ENCODE results near the gene ADGRD1. TPM values are rescaled to one million over a fixed set of nuclear protein-coding genes. Genes with fewer than 3 reads are reported as not detected.

The ADGRD1 gene
- polyA plus RNA-seq, 6 donors from 2014 or later, result 0.26 to 6.6 (median 1.9) TPM

Other genes with a start within 250 kb of the ADGRD1 start
- gene RIMBP2, start 237.6 kb upstream of the ADGRD1 start, polyA plus RNA-seq (ENCODE audit: low read depth in 6 of 6), result under 1 TPM in 1 of 6 donors, not detected in 5; 0.04 TPM
- 1 to 10 TPM in 5 of 6 donors, under 1 TPM in 1; 0.26 to 5.8 (median 5.4) TPM for gene STX2, start 114.7 kb upstream of the ADGRD1 start, polyA plus RNA-seq (ENCODE audit: low read depth in 6 of 6)
- 100 to 1,000 TPM; 454 to 580 (median 539) TPM for gene RAN, start 81.8 kb upstream of the ADGRD1 start, polyA plus RNA-seq (ENCODE audit: low read depth in 6 of 6)

All from naive B cell (primary cell).